T-helper 2 cell (primary cell): ENCODE measurements around the gene CXorf49B.
"Not testable (repeated sequence)": the region's sequence is repeated elsewhere in the genome, so short reads cannot be mapped to it uniquely, and the experiment has no call there.

Experiments used
- DNase-seq, 5 experiments: peaks; one replicate each; pipeline versions ENCODE4 v3.0.0 to v3.0.0-alpha.2; 2012 to 2022
- total RNA-seq, 2 donors: gene quantifications; one replicate each; lab custom pipeline; 2026; lab: John Stamatoyannopoulos, UW

Gene CXorf49B
- 0 reads per million in 2 donors for total RNA-seq

- DNase-seq = not testable (repeated sequence)
These were observed at the start of gene CXorf49B for GRCh38 chrX:71763049-71763448. TSS of gene CXorf49B (plus strand) at chrX:71763349. CDS start at chrX:71763424, 75 bp downstream.

- not testable (repeated sequence) for DNase-seq
These were observed 49.1 kb upstream of the CXorf49B start for GRCh38 chrX:71714064-71714463.

- DNase-seq = not testable (repeated sequence)
These were observed 47.6 kb upstream of the CXorf49B start for GRCh38 chrX:71715551-71715950.

- not testable (repeated sequence) for DNase-seq
These were observed 46.8 kb upstream of the CXorf49B start for GRCh38 chrX:71716323-71716722.

GRCh38 chrX:71718185-71718584 lies 45.0 kb upstream of the CXorf49B start, which contains the start of gene CXorf49:
TSS of gene CXorf49 (minus strand) at chrX:71718285. CDS start at chrX:71718151, 134 bp downstream.
- DNase-seq = not testable (repeated sequence)

- peak in 1 of 5 experiments; percentile 0 for DNase-seq
These were observed 44.0 kb upstream of the CXorf49B start for GRCh38 chrX:71719195-71719594.

GRCh38 chrX:71720289-71720886 lies 42.8 kb upstream of the CXorf49B start:
- not testable (repeated sequence) for DNase-seq

GRCh38 chrX:71760688-71761281 lies 2.4 kb upstream of the CXorf49B start:
- DNase-seq = not testable (repeated sequence)

- not testable (repeated sequence) for DNase-seq
These were observed 1.7 kb downstream of the CXorf49B start for GRCh38 chrX:71764832-71765231.

GRCh38 chrX:71765613-71766012 lies 2.5 kb downstream of the CXorf49B start:
- not testable (repeated sequence) for DNase-seq

- not testable (repeated sequence) for DNase-seq
These were observed 4.0 kb downstream of the CXorf49B start for GRCh38 chrX:71767134-71767533.

GRCh38 chrX:71778322-71778721 lies 15.2 kb downstream of the CXorf49B start:
- not testable (repeated sequence) for DNase-seq

GRCh38 chrX:71782225-71782949 lies 19.2 kb downstream of the CXorf49B start:
- DNase-seq = not testable (repeated sequence)

GRCh38 chrX:71782950-71783299 lies 19.8 kb downstream of the CXorf49B start:
- DNase-seq = not testable (repeated sequence)

- not testable (repeated sequence) for DNase-seq
These were observed 20.6 kb downstream of the CXorf49B start for GRCh38 chrX:71783569-71784347.

- not testable (repeated sequence) for DNase-seq
These were observed 21.3 kb downstream of the CXorf49B start for GRCh38 chrX:71784348-71784983.

- not testable (repeated sequence) for DNase-seq
These were observed 43.3 kb downstream of the CXorf49B start for GRCh38 chrX:71806450-71806849.

- DNase-seq = no peak
These were observed 46.7 kb downstream of the CXorf49B start for GRCh38 chrX:71809886-71810285.

- DNase-seq = no peak
These were observed 51.2 kb downstream of the CXorf49B start for GRCh38 chrX:71814123-71814912.

- no peak for DNase-seq
These were observed 52.2 kb downstream of the CXorf49B start for GRCh38 chrX:71815121-71815905.

GRCh38 chrX:71815906-71816156 lies 52.7 kb downstream of the CXorf49B start:
- DNase-seq = no peak
